H9 (cell line): ENCODE results near the gene ZDHHC17. TPM values are rescaled to one million over a fixed set of nuclear protein-coding genes. Genes with fewer than 3 reads are reported as not detected.

Experiments used
- DNase-seq: peaks from one replicate; pipeline ENCODE4 v3.0.0-alpha.2; 2017
- H2AFZ ChIP-seq: one replicate; pipeline ENCODE4 v1.6.1; 2013; ENCODE audit warnings: mild to moderate bottlenecking, low read length, control low read depth, moderate library complexity
- H2AK5ac ChIP-seq: 2 replicates; pipeline ENCODE4 v1.6.1; 2013; ENCODE audit warnings: low read length, control low read depth, mixed read lengths; ENCODE audit not compliant: insufficient read length
- H2BK120ac ChIP-seq: one replicate; pipeline ENCODE4 v1.6.1; 2013; ENCODE audit warnings: low read depth, mild to moderate bottlenecking, low read length, control low read depth, inconsistent platforms; ENCODE audit not compliant: poor library complexity, severe bottlenecking
- H2BK12ac ChIP-seq: 2 replicates; pipeline ENCODE4 v1.6.1; 2013; ENCODE audit warnings: low read length, control low read depth, mixed read lengths, low read depth; ENCODE audit not compliant: insufficient read length
- H2BK15ac ChIP-seq: 2 replicates; pipeline ENCODE4 v1.6.1; 2013; ENCODE audit warnings: low read depth, low read length, control low read depth
- H2BK20ac ChIP-seq: one replicate; pipeline ENCODE4 v1.6.1; 2013; ENCODE audit warnings: low read depth, mild to moderate bottlenecking, low read length, control low read depth, inconsistent platforms; ENCODE audit not compliant: poor library complexity, severe bottlenecking
- H2BK5ac ChIP-seq: 2 replicates; pipeline ENCODE4 v1.6.1; 2013; ENCODE audit warnings: low read length, control low read depth, mixed read lengths; ENCODE audit not compliant: insufficient read length
- H3K14ac ChIP-seq: 2 replicates; pipeline ENCODE4 v1.6.1; 2013; ENCODE audit warnings: low read length, control low read depth; ENCODE audit not compliant: insufficient read depth
- H3K18ac ChIP-seq: 2 replicates; pipeline ENCODE4 v1.6.1; 2013; ENCODE audit warnings: low read depth, mild to moderate bottlenecking, mixed read lengths, low read length, control low read depth; ENCODE audit not compliant: insufficient read length
- H3K23ac ChIP-seq: 2 replicates; pipeline ENCODE4 v1.6.1; 2013; ENCODE audit warnings: low read length, control low read depth, mixed read lengths, low read depth; ENCODE audit not compliant: insufficient read length
- H3K23me2 ChIP-seq: 2 replicates; pipeline ENCODE4 v1.6.1; 2013; ENCODE audit warnings: low read depth, mild to moderate bottlenecking, mixed read lengths, low read length, control low read depth; ENCODE audit not compliant: insufficient read length, poor library complexity, severe bottlenecking
- H3K27ac ChIP-seq: 2 replicates; pipeline ENCODE4 v1.5.1; 2013; ENCODE audit warnings: low read length, control low read depth, mixed read lengths, low read depth; ENCODE audit not compliant: insufficient read length
- H3K27me3 ChIP-seq: 2 replicates; pipeline ENCODE4 v1.6.1; 2013; ENCODE audit warnings: low read length, control low read depth, inconsistent platforms; ENCODE audit not compliant: insufficient read depth
- H3K4ac ChIP-seq: 2 replicates; pipeline ENCODE4 v1.6.1; 2013; ENCODE audit warnings: low read depth, mild to moderate bottlenecking, control low read depth, inconsistent platforms, low read length, moderate library complexity
- H3K4me1 ChIP-seq: 2 replicates; pipeline ENCODE4 v1.6.1; 2013; ENCODE audit warnings: low read length, control low read depth, inconsistent platforms; ENCODE audit not compliant: insufficient read depth
- H3K4me2 ChIP-seq: 2 replicates; pipeline ENCODE4 v1.6.1; 2013; ENCODE audit warnings: low read length, control low read depth, mixed read lengths; ENCODE audit not compliant: insufficient read length, insufficient read depth
- H3K56ac ChIP-seq: 2 replicates; pipeline ENCODE4 v1.6.1; 2013; ENCODE audit warnings: low read depth, mild to moderate bottlenecking, mixed read lengths, low read length, control low read depth; ENCODE audit not compliant: insufficient read length
- H3K79me1 ChIP-seq: 2 replicates; pipeline ENCODE4 v1.6.1; 2013; ENCODE audit warnings: low read depth, mild to moderate bottlenecking, moderate library complexity, low read length, control low read depth, inconsistent platforms; ENCODE audit not compliant: insufficient read depth, poor library complexity, severe bottlenecking
- H3K79me2 ChIP-seq: 2 replicates; pipeline ENCODE4 v1.6.1; 2013; ENCODE audit warnings: low read length, control low read depth, inconsistent platforms; ENCODE audit not compliant: insufficient read depth
- H3K9ac ChIP-seq: 2 replicates; pipeline ENCODE4 v1.6.1; 2013; ENCODE audit warnings: low read length, control low read depth, mixed read lengths; ENCODE audit not compliant: insufficient read length; ENCODE audit errors: extremely low read depth
- H3K9me3 ChIP-seq: one replicate; pipeline ENCODE4 v1.6.1; 2013; ENCODE audit warnings: low read depth, low read length, inconsistent platforms; ENCODE audit not compliant: control insufficient read depth
- H3T11ph ChIP-seq: one replicate; pipeline ENCODE4 v1.6.1; 2013; ENCODE audit warnings: mild to moderate bottlenecking, low read length, control low read depth, inconsistent platforms
- H4K20me1 ChIP-seq: one replicate; pipeline ENCODE4 v1.6.1; 2013; ENCODE audit not compliant: control insufficient read depth, insufficient read length, insufficient read depth
- H4K5ac ChIP-seq: 2 replicates; pipeline ENCODE4 v1.6.1; 2013; ENCODE audit warnings: low read depth, mild to moderate bottlenecking, mixed read lengths, low read length, control low read depth; ENCODE audit not compliant: insufficient read length
- H4K8ac ChIP-seq: replicated peaks from 2 replicates; pipeline ENCODE4 v1.6.1; 2013; ENCODE audit warnings: low read length, control low read depth, mixed read lengths, low read depth; ENCODE audit not compliant: insufficient read length
- H4K91ac ChIP-seq: 2 replicates; pipeline ENCODE4 v1.6.1; 2013; ENCODE audit warnings: low read depth, mild to moderate bottlenecking, moderate library complexity, mixed read lengths, low read length, control low read depth; ENCODE audit not compliant: insufficient read length
- H3K27ac Mint-ChIP-seq, 3 experiments: 2 replicates in 2 of 3; 3 replicates in 1 of 3; pipeline ENCODE4 v1.8.0; 2020 to 2021; ENCODE audit warnings: mixed read lengths in 3 of 3, mild to moderate bottlenecking in 1 of 3, moderate library complexity in 1 of 3
- H3K27me3 Mint-ChIP-seq: 2 replicates; pipeline ENCODE4 v1.8.0; 2021; ENCODE audit warnings: low read depth, mild to moderate bottlenecking, moderate library complexity, mixed read lengths
- H3K36me3 Mint-ChIP-seq, 3 experiments: 2 replicates in 2 of 3; 3 replicates in 1 of 3; pipeline ENCODE4 v1.8.0; 2020 to 2021; ENCODE audit warnings: low read depth in 3 of 3, mixed read lengths in 3 of 3; ENCODE audit not compliant: insufficient read depth in 1 of 3
- H3K4me1 Mint-ChIP-seq, 2 experiments: 2 replicates each; pipeline ENCODE4 v1.8.0; 2020; ENCODE audit warnings: mixed read lengths in 2 of 2
- H3K4me3 Mint-ChIP-seq, 2 experiments: 2 replicates in 1 of 2; 3 replicates in 1 of 2; pipeline ENCODE4 v1.8.0; 2020 to 2021; ENCODE audit warnings: mild to moderate bottlenecking in 2 of 2, mixed read lengths in 2 of 2, moderate library complexity in 1 of 2
- H3K9me3 Mint-ChIP-seq, 2 experiments: 2 replicates in 1 of 2; 3 replicates in 1 of 2; pipeline ENCODE4 v1.8.0; 2020; ENCODE audit warnings: mild to moderate bottlenecking in 2 of 2, mixed read lengths in 2 of 2, moderate library complexity in 1 of 2
- CTCF ChIP-seq: fragments of 200-600 bp; sonication (generic); conservative IDR thresholded peaks from 3 replicates; pipeline ENCODE4 v1.8.0; 2021; ENCODE audit warnings: antibody characterized with exemption, mild to moderate bottlenecking
- WGBS: extraction: QIAGEN DNeasy Blood & Tissue Kit; methylation state at CpG from one replicate; pipeline ENCODE4 v1.1.7; 2013; ENCODE audit warnings: missing lambda C conversion rate, low lambda C conversion rate, mixed read lengths; ENCODE audit not compliant: insufficient read length; ENCODE audit errors: extremely low coverage; 5-methylcytosine and 5-hydroxymethylcytosine counted together
- total RNA-seq: library from RNA; stranded (reverse); gene quantifications from 2 replicates; pipeline ENCODE4 v1.2.1, GENCODE V29; 2021

The ZDHHC17 gene
- total RNA-seq, 1 experiment from 2014 or later: 32.6 TPM

- Mint-ChIP-seq H3K27ac (no peak overlapping the region), H3K36me3 (peaks cover 0 to 15% (median 14%) of the 10 kb centered on the region in 3 experiments; a peak in 5 of 7 replicates), H3K27me3 (no peaks in the 10 kb centered on the region), H3K4me3 (no peak overlapping the region), H3K4me1 (no peaks in the 10 kb centered on the region), H3K9me3 (no peaks in the 10 kb centered on the region)
- Histone ChIP-seq H2AK5ac (no peak overlapping the region), H3K4me2 (no peak overlapping the region), H2BK15ac (no peak overlapping the region), H4K5ac (no peak overlapping the region), H3K4me1 (no peaks in the 10 kb centered on the region), H3K23ac (no peak overlapping the region), H3K9me3 (no peaks in the 10 kb centered on the region), H3K14ac (no peak overlapping the region), H3T11ph (no peak overlapping the region), H3K79me2 (no peaks in the 10 kb centered on the region), H2AFZ (no peak overlapping the region), H3K27ac (no peak overlapping the region), H2BK20ac (no peak overlapping the region), H4K8ac (no peak overlapping the region), H3K27me3 (no peaks in the 10 kb centered on the region), H3K4ac (no peak overlapping the region), H2BK120ac (no peak overlapping the region), H3K56ac (no peak overlapping the region), H4K20me1 (no peaks in the 10 kb centered on the region), H3K18ac (no peak overlapping the region), H2BK12ac (no peak overlapping the region), H3K79me1 (no peaks in the 10 kb centered on the region), H3K23me2 (no peaks in the 10 kb centered on the region), H3K9ac (no peak overlapping the region), H2BK5ac (no peak overlapping the region), H4K91ac (no peak overlapping the region)
- 100% methylated on average over 1 of the region's 4 CpGs for WGBS
- TF ChIP-seq CTCF: no peak
- no peak for DNase-seq
These were observed 50.1 kb downstream of the ZDHHC17 start for GRCh38 chr12:76813972-76814371.
